Measurements from ENCODE around the gene HACD4. TPM values are rescaled to one million over a fixed set of nuclear protein-coding genes. Genes with fewer than 3 reads are reported as not detected.

The HACD4 gene
- total and polyA plus RNA-seq, 2 experiments from 2014 or later: 1.7 to 2.5 TPM

DNA sequence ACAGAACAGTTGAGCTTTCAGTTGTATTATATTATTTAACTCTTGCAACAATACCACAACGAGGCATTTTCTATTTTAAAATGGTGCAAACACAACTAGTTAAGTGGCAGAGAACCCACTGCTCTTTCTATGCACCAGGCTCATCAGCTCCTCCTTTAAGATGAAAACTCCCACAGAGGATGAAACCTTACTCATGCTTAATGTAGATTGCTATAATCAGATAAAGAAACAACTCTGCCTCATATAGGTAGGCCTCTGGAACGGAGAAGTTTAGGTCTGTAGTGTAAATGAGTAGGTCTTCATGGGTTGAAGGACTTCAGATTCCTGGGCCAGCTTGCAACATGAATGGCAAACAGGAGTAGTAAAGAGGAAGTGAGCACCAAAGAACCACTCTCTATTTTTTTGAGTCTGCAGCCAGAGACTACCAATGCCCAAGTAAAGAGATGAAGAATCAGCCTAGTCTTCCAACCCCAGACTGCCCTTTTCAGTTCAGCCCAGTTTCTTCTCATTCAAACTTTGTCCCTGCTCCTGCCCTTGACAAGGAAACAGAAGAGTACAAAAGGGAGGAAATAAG is 33.9 kb downstream of the HACD4 start:
- peaks cover 13% of the 10 kb centered on the region; the same call in 2 of the 3 replicates for H3K36me3 Mint-ChIP-seq (ENCODE audit: low read depth)
- no peaks in the 10 kb centered on the region for H3K9me3 Mint-ChIP-seq
- Histone ChIP-seq H2AFZ (no peak overlapping the region), H3K27me3 (ENCODE audit: insufficient read depth) (no peaks in the 10 kb centered on the region), H3F3A (replicated peaks; ENCODE audit: low read depth) (no peaks in the 10 kb centered on the region), H3K9me2 (ENCODE audit: insufficient read depth) (no peaks in the 10 kb centered on the region), H3K4me3 (no peak overlapping the region), H3K36me3 (ENCODE audit: insufficient read depth) (no peaks in the 10 kb centered on the region), H3K4me1 (ENCODE audit: insufficient read depth) (peaks cover 12% of the 10 kb centered on the region), H4K20me1 (replicated peaks; ENCODE audit: insufficient read depth) (no peaks in the 10 kb centered on the region), H3K27ac (ENCODE audit: low read depth) (no peak overlapping the region; the same call in 1 of the 2 replicates), H3K4me2 (no peak overlapping the region), H3K79me2 (replicated peaks; ENCODE audit: insufficient read depth) (no peaks in the 10 kb centered on the region)
- ATAC-seq: no peak
- H3K27me3 Mint-ChIP-seq (ENCODE audit: insufficient read depth, low read depth, poor library complexity): no peaks in the 10 kb centered on the region
- no peak for TF ChIP-seq ZNF114 (CRISPR knock-in tag; IDR thresholded peaks at IDR 0.05)
- TF ChIP-seq ETS1 (IDR thresholded peaks at IDR 0.05): no peak
- no peak for TF ChIP-seq JUNB (IDR thresholded peaks at IDR 0.05; ENCODE audit: unreplicated experiment)
- TF ChIP-seq, protein P1, sequence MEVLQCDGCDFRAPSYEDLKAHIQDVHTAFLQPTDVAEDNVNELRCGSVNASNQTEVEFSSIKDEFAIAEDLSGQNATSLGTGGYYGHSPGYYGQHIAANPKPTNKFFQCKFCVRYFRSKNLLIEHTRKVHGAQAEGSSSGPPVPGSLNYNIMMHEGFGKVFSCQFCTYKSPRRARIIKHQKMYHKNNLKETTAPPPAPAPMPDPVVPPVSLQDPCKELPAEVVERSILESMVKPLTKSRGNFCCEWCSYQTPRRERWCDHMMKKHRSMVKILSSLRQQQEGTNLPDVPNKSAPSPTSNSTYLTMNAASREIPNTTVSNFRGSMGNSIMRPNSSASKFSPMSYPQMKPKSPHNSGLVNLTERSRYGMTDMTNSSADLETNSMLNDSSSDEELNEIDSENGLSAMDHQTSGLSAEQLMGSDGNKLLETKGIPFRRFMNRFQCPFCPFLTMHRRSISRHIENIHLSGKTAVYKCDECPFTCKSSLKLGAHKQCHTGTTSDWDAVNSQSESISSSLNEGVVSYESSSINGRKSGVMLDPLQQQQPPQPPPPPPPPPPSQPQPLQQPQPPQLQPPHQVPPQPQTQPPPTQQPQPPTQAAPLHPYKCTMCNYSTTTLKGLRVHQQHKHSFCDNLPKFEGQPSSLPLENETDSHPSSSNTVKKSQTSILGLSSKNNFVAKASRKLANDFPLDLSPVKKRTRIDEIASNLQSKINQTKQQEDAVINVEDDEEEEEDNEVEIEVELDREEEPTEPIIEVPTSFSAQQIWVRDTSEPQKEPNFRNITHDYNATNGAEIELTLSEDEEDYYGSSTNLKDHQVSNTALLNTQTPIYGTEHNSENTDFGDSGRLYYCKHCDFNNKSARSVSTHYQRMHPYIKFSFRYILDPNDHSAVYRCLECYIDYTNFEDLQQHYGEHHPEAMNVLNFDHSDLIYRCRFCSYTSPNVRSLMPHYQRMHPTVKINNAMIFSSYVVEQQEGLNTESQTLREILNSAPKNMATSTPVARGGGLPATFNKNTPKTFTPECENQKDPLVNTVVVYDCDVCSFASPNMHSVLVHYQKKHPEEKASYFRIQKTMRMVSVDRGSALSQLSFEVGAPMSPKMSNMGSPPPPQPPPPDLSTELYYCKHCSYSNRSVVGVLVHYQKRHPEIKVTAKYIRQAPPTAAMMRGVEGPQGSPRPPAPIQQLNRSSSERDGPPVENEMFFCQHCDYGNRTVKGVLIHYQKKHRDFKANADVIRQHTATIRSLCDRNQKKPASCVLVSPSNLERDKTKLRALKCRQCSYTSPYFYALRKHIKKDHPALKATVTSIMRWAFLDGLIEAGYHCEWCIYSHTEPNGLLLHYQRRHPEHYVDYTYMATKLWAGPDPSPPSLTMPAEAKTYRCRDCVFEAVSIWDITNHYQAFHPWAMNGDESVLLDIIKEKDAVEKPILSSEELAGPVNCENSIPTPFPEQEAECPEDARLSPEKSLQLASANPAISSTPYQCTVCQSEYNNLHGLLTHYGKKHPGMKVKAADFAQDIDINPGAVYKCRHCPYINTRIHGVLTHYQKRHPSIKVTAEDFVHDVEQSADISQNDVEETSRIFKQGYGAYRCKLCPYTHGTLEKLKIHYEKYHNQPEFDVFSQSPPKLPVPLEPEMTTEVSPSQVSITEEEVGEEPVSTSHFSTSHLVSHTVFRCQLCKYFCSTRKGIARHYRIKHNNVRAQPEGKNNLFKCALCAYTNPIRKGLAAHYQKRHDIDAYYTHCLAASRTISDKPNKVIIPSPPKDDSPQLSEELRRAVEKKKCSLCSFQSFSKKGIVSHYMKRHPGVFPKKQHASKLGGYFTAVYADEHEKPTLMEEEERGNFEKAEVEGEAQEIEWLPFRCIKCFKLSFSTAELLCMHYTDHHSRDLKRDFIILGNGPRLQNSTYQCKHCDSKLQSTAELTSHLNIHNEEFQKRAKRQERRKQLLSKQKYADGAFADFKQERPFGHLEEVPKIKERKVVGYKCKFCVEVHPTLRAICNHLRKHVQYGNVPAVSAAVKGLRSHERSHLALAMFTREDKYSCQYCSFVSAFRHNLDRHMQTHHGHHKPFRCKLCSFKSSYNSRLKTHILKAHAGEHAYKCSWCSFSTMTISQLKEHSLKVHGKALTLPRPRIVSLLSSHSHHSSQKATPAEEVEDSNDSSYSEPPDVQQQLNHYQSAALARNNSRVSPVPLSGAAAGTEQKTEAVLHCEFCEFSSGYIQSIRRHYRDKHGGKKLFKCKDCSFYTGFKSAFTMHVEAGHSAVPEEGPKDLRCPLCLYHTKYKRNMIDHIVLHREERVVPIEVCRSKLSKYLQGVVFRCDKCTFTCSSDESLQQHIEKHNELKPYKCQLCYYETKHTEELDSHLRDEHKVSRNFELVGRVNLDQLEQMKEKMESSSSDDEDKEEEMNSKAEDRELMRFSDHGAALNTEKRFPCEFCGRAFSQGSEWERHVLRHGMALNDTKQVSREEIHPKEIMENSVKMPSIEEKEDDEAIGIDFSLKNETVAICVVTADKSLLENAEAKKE (CRISPR knock-in tag; IDR thresholded peaks at IDR 0.05): no peak
- no peak for TF ChIP-seq CREB1 (CRISPR knock-in tag; IDR thresholded peaks at IDR 0.05; ENCODE audit: low read depth)
- TF ChIP-seq NANOG (IDR thresholded peaks at IDR 0.05; ENCODE audit: borderline replicate concordance): no peak
- TF ChIP-seq EZH2 (IDR thresholded peaks at IDR 0.05; ENCODE audit: low read depth, unreplicated experiment): no peak
- no peak for TF ChIP-seq POLR2AphosphoS5 (IDR thresholded peaks at IDR 0.05; ENCODE audit: low read depth)
- no peak for TF ChIP-seq ZNF331 (CRISPR knock-in tag; IDR thresholded peaks at IDR 0.05; ENCODE audit: low read depth)
- TF ChIP-seq, protein P2, sequence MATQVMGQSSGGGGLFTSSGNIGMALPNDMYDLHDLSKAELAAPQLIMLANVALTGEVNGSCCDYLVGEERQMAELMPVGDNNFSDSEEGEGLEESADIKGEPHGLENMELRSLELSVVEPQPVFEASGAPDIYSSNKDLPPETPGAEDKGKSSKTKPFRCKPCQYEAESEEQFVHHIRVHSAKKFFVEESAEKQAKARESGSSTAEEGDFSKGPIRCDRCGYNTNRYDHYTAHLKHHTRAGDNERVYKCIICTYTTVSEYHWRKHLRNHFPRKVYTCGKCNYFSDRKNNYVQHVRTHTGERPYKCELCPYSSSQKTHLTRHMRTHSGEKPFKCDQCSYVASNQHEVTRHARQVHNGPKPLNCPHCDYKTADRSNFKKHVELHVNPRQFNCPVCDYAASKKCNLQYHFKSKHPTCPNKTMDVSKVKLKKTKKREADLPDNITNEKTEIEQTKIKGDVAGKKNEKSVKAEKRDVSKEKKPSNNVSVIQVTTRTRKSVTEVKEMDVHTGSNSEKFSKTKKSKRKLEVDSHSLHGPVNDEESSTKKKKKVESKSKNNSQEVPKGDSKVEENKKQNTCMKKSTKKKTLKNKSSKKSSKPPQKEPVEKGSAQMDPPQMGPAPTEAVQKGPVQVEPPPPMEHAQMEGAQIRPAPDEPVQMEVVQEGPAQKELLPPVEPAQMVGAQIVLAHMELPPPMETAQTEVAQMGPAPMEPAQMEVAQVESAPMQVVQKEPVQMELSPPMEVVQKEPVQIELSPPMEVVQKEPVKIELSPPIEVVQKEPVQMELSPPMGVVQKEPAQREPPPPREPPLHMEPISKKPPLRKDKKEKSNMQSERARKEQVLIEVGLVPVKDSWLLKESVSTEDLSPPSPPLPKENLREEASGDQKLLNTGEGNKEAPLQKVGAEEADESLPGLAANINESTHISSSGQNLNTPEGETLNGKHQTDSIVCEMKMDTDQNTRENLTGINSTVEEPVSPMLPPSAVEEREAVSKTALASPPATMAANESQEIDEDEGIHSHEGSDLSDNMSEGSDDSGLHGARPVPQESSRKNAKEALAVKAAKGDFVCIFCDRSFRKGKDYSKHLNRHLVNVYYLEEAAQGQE (IDR thresholded peaks at IDR 0.05; ENCODE audit: unreplicated experiment): no peak
- no peak for TF ChIP-seq STAT1 (IDR thresholded peaks at IDR 0.05; ENCODE audit: unreplicated experiment)
- no peak for TF ChIP-seq EZH2phosphoT487 (IDR thresholded peaks at IDR 0.05; ENCODE audit: unreplicated experiment)
- TF ChIP-seq, protein P3, sequence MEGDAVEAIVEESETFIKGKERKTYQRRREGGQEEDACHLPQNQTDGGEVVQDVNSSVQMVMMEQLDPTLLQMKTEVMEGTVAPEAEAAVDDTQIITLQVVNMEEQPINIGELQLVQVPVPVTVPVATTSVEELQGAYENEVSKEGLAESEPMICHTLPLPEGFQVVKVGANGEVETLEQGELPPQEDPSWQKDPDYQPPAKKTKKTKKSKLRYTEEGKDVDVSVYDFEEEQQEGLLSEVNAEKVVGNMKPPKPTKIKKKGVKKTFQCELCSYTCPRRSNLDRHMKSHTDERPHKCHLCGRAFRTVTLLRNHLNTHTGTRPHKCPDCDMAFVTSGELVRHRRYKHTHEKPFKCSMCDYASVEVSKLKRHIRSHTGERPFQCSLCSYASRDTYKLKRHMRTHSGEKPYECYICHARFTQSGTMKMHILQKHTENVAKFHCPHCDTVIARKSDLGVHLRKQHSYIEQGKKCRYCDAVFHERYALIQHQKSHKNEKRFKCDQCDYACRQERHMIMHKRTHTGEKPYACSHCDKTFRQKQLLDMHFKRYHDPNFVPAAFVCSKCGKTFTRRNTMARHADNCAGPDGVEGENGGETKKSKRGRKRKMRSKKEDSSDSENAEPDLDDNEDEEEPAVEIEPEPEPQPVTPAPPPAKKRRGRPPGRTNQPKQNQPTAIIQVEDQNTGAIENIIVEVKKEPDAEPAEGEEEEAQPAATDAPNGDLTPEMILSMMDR (conservative IDR thresholded peaks at IDR 0.05; ENCODE audit: low read depth in 2 of 2): no peak
- H3K27ac Mint-ChIP-seq: no peak overlapping the region
- peaks cover 15% of the 10 kb centered on the region; the same call in 2 of the 3 replicates for H3K4me1 Mint-ChIP-seq
- no peak overlapping the region for H3K4me3 Mint-ChIP-seq
- no peak for DNase-seq (ENCODE audit: low spot score)

Measured in GM23338 (cell line).